OCI-LY7 (cell line): ENCODE measurements around the gene FKBP10.

Experiments
- EZH2phosphoT487 ChIP-seq: fragments of 200-600 bp; sonication (generic); IDR thresholded peaks from 2 replicates; pipeline ENCODE4 v1.6.1; 2018; ENCODE audit warnings: low read depth, borderline replicate concordance, mild to moderate bottlenecking, mixed run types, antibody characterized with exemption, low read length, moderate library complexity, mixed read lengths
- TF ChIP-seq, protein P1 (sequence below): fragments of 200-600 bp; sonication (generic); conservative IDR thresholded peaks from 2 replicates; pipeline ENCODE4 v1.5.1; 2014; ENCODE audit warnings: mild to moderate bottlenecking, antibody characterized with exemption, low read length, moderate library complexity, mixed read lengths

- TF ChIP-seq, protein P1, sequence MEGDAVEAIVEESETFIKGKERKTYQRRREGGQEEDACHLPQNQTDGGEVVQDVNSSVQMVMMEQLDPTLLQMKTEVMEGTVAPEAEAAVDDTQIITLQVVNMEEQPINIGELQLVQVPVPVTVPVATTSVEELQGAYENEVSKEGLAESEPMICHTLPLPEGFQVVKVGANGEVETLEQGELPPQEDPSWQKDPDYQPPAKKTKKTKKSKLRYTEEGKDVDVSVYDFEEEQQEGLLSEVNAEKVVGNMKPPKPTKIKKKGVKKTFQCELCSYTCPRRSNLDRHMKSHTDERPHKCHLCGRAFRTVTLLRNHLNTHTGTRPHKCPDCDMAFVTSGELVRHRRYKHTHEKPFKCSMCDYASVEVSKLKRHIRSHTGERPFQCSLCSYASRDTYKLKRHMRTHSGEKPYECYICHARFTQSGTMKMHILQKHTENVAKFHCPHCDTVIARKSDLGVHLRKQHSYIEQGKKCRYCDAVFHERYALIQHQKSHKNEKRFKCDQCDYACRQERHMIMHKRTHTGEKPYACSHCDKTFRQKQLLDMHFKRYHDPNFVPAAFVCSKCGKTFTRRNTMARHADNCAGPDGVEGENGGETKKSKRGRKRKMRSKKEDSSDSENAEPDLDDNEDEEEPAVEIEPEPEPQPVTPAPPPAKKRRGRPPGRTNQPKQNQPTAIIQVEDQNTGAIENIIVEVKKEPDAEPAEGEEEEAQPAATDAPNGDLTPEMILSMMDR: no peak
- no peak for TF ChIP-seq EZH2phosphoT487
Measured at GRCh38 chr17:41848788-41849187, 36.0 kb downstream of the FKBP10 start.
